ENCODE results near the gene MTUS2.

- TF ChIP-seq JUNB (IDR thresholded peaks at IDR 0.05) (no peak), CTCF (IDR thresholded peaks at IDR 0.05) (peak; percentile 38), POLR2A (IDR thresholded peaks at IDR 0.05; ENCODE audit: low read length) (no peak), EP300 (IDR thresholded peaks at IDR 0.05) (no peak), POLR2AphosphoS2 (conservative IDR thresholded peaks at IDR 0.05; ENCODE audit: low read length) (no peak), CHD2 (IDR thresholded peaks at IDR 0.05; ENCODE audit: low read length, partially characterized antibody) (no peak)
These were observed 14.8 kb upstream of the MTUS2 start for GRCh38 chr13:28805193-28805819.
